Parathyroid adenoma (tissue), 2 donors: ENCODE measurements around the gene PMM2.

ENCODE experiments used
- H2AFZ ChIP-seq: fragments of 300-600 bp; sonication (generic); one replicate; pipeline ENCODE4 v1.7.0; 2017; ENCODE audit warnings: antibody characterized with exemption, mild to moderate bottlenecking
- H3K27ac ChIP-seq: fragments of 300-600 bp; sonication (generic); one replicate; pipeline ENCODE4 v1.7.0; 2017
- H3K27me3 ChIP-seq: fragments of 300-600 bp; sonication (generic); one replicate; pipeline ENCODE4 v1.7.0; 2017; ENCODE audit warnings: low read length; ENCODE audit not compliant: control insufficient read depth, insufficient read depth
- H3K36me3 ChIP-seq: fragments of 300-600 bp; sonication (generic); one replicate; pipeline ENCODE4 v1.7.0; 2017; ENCODE audit warnings: low read length; ENCODE audit not compliant: control insufficient read depth, insufficient read depth
- H3K4me1 ChIP-seq: fragments of 300-600 bp; sonication (generic); one replicate; pipeline ENCODE4 v1.7.0; 2017; ENCODE audit warnings: control low read depth
- H3K4me2 ChIP-seq: fragments of 300-600 bp; sonication (generic); one replicate; pipeline ENCODE4 v1.7.0; 2017; ENCODE audit warnings: low read length
- H3K4me3 ChIP-seq: fragments of 300-600 bp; sonication (generic); one replicate; pipeline ENCODE4 v1.7.0; 2017; ENCODE audit warnings: low read depth, low read length
- H3K79me2 ChIP-seq: fragments of 300-600 bp; sonication (generic); one replicate; pipeline ENCODE4 v1.7.0; 2017; ENCODE audit warnings: control low read depth
- H3K9ac ChIP-seq: fragments of 300-600 bp; sonication (generic); one replicate; pipeline ENCODE4 v1.7.0; 2017; ENCODE audit warnings: mild to moderate bottlenecking
- H3K9me3 ChIP-seq: fragments of 300-600 bp; sonication (generic); one replicate; pipeline ENCODE4 v1.7.0; 2017; ENCODE audit warnings: low read length; ENCODE audit not compliant: control insufficient read depth
- CTCF ChIP-seq: fragments of 300-600 bp; sonication (generic); IDR thresholded peaks from one replicate; pipeline ENCODE4 v1.7.0; 2017; ENCODE audit warnings: antibody characterized with exemption, mild to moderate bottlenecking
- donor health status: primary hyperparathyroidism.

PMM2 gene

GRCh38 chr16:8819411-8820034 is 21.9 kb downstream of the PMM2 start:
- Histone ChIP-seq H3K9ac (no peak overlapping the region), H3K9me3 (no peaks in the 10 kb centered on the region), H3K4me1 (no peaks in the 10 kb centered on the region), H3K27ac (no peak overlapping the region), H3K4me3 (no peak overlapping the region), H3K27me3 (no peaks in the 10 kb centered on the region), H3K36me3 (no peaks in the 10 kb centered on the region), H2AFZ (no peak overlapping the region), H3K4me2 (no peak overlapping the region), H3K79me2 (no peaks in the 10 kb centered on the region)
- TF ChIP-seq CTCF, result no peak

GRCh38 chr16:8822403-8822802 is 24.8 kb downstream of the PMM2 start:
- Histone ChIP-seq H3K9ac (no peak overlapping the region), H3K27me3 (no peaks in the 10 kb centered on the region), H2AFZ (no peak overlapping the region), H3K4me1 (no peaks in the 10 kb centered on the region), H3K36me3 (no peaks in the 10 kb centered on the region), H3K9me3 (no peaks in the 10 kb centered on the region), H3K4me3 (no peak overlapping the region), H3K4me2 (no peak overlapping the region), H3K79me2 (no peaks in the 10 kb centered on the region), H3K27ac (no peak overlapping the region)
- TF ChIP-seq CTCF, result no peak

- Histone ChIP-seq H3K4me2 (no peak overlapping the region), H3K4me1 (no peaks in the 10 kb centered on the region), H3K27me3 (no peaks in the 10 kb centered on the region), H3K9ac (no peak overlapping the region), H3K4me3 (no peak overlapping the region), H3K9me3 (no peaks in the 10 kb centered on the region), H3K27ac (no peak overlapping the region), H3K79me2 (peaks cover 24% of the 10 kb centered on the region), H3K36me3 (no peaks in the 10 kb centered on the region), H2AFZ (no peak overlapping the region)
- TF ChIP-seq CTCF, result no peak
Observed at GRCh38 chr16:8826278-8826879, 28.7 kb downstream of the PMM2 start.

- H3K4me1 ChIP-seq, result no peaks in the 10 kb centered on the region
- TF ChIP-seq CTCF, result no peak
- H3K27me3 ChIP-seq, result no peaks in the 10 kb centered on the region
- no peak overlapping the region for H3K27ac ChIP-seq
- H2AFZ ChIP-seq, result no peak overlapping the region
- H3K36me3 ChIP-seq, result no peaks in the 10 kb centered on the region
- H3K4me2 ChIP-seq, result no peak overlapping the region
- peaks cover 38% of the 10 kb centered on the region for H3K79me2 ChIP-seq
- no peak overlapping the region for H3K9ac ChIP-seq
- H3K9me3 ChIP-seq, result no peaks in the 10 kb centered on the region
- H3K4me3 ChIP-seq, result no peak overlapping the region
Observed at GRCh38 chr16:8828541-8829165, 31.0 kb downstream of the PMM2 start.
